Lower leg skin (tissue), 3 donors: ENCODE data around the gene NRTN.

ENCODE experiments used
- CTCF ChIP-seq, 3 donors: fragments of 450-650 bp; IDR thresholded peaks; one replicate each; pipeline ENCODE4 v1.5.1; 2016; ENCODE audit warnings: antibody characterized with exemption in 3 of 3, mild to moderate bottlenecking in 3 of 3, moderate library complexity in 2 of 3
- POLR2A ChIP-seq, 2 donors: fragments of 450-650 bp; IDR thresholded peaks; one replicate each; pipeline ENCODE4 v1.6.1; 2016 to 2017; ENCODE audit warnings: antibody characterized with exemption in 2 of 2, mild to moderate bottlenecking in 1 of 2, moderate library complexity in 1 of 2

GRCh38 chr19:5793188-5793587, 11.7 kb upstream of the NRTN start:
- TF ChIP-seq CTCF (IDR thresholded peaks at IDR 0.05) (no peak), POLR2A (IDR thresholded peaks at IDR 0.05) (no peak)
